Urinary bladder (tissue), 4 donors: ENCODE data around the gene ZDHHC15. TPM values are rescaled to one million over a fixed set of nuclear protein-coding genes. Genes with fewer than 3 reads are reported as not detected.
"Not testable (repeated sequence)": the region's sequence is repeated elsewhere in the genome, so short reads cannot be mapped to it uniquely, and the experiment has no call there.

Experiments used
- DNase-seq: peaks from one replicate; pipeline ENCODE4 v3.0.0-alpha.2; 2015; ENCODE audit errors: extremely low spot score
- H3K27ac ChIP-seq: one replicate; pipeline ENCODE4 v1.5.1; 2013; ENCODE audit warnings: low read depth, mild to moderate bottlenecking, moderate library complexity
- H3K36me3 ChIP-seq: one replicate; pipeline ENCODE4 v1.6.1; 2013; ENCODE audit warnings: mild to moderate bottlenecking, moderate library complexity; ENCODE audit not compliant: insufficient read depth
- H3K4me1 ChIP-seq: one replicate; pipeline ENCODE4 v1.6.1; 2013; ENCODE audit warnings: mild to moderate bottlenecking, moderate library complexity; ENCODE audit not compliant: insufficient read depth
- H3K4me3 ChIP-seq: one replicate; pipeline ENCODE4 v1.5.1; 2013; ENCODE audit warnings: low read depth, low read length
- WGBS: extraction: QIAGEN DNeasy Blood & Tissue Kit; methylation state at CpG from one replicate; pipeline ENCODE4 v1.1.7; 2013; 5-methylcytosine and 5-hydroxymethylcytosine counted together
- polyA plus RNA-seq: library from polyadenylated mRNA; stranded (reverse); fragments of 200-250 nt; gene quantifications from one replicate; pipeline ENCODE4 v1.2.3, GENCODE V29; 2013
- total RNA-seq: library from RNA; depleted of rRNA; stranded (reverse); fragments of >200 nt; gene quantifications from one replicate; pipeline ENCODE4 v1.2.3, GENCODE V29; 2014
- donor health status: healthy with polysubstance abuse.
- donor health status: healthy.

Gene ZDHHC15
- total and polyA plus RNA-seq, 2 donors, result 1.7 to 8.0 TPM

- H3K27ac ChIP-seq, result no peak overlapping the region
- no peak for DNase-seq
- no peaks in the 10 kb centered on the region for H3K36me3 ChIP-seq
- H3K4me1 ChIP-seq, result no peaks in the 10 kb centered on the region
- no peak overlapping the region for H3K4me3 ChIP-seq
Observed at GRCh38 chrX:75361788-75362187, 161.0 kb downstream of the ZDHHC15 start.

GRCh38 chrX:75348601-75349000, 174.2 kb downstream of the ZDHHC15 start:
- not testable (repeated sequence) for H3K4me3 ChIP-seq, H3K4me1 ChIP-seq, DNase-seq, H3K27ac ChIP-seq, H3K36me3 ChIP-seq

GRCh38 chrX:75337525-75337924, 185.3 kb downstream of the ZDHHC15 start:
- Histone ChIP-seq H3K4me1 (no peaks in the 10 kb centered on the region), H3K4me3 (no peak overlapping the region), H3K27ac (no peak overlapping the region), H3K36me3 (no peaks in the 10 kb centered on the region)
- DNase-seq, result no peak
- WGBS, result 45% methylated on average over 2 of the region's 2 CpGs

GRCh38 chrX:75335127-75335458, 187.7 kb downstream of the ZDHHC15 start:
- 98% methylated on average over 19 of the region's 19 CpGs for whole genome bisulfite sequencing
- Histone ChIP-seq H3K36me3 (no peaks in the 10 kb centered on the region), H3K4me3 (no peak overlapping the region), H3K4me1 (no peaks in the 10 kb centered on the region), H3K27ac (no peak overlapping the region)
- no peak for DNase-seq

- H3K4me3 ChIP-seq, H3K27ac ChIP-seq, H3K36me3 ChIP-seq, DNase-seq, H3K4me1 ChIP-seq: not testable (repeated sequence)
- WGBS, result 98% methylated on average over 38 of the region's 41 CpGs
Observed at GRCh38 chrX:75334407-75335126, 188.3 kb downstream of the ZDHHC15 start.

- no peaks in the 10 kb centered on the region for H3K4me1 ChIP-seq
- DNase-seq, result no peak
- 98% methylated on average over 16 of the region's 16 CpGs for WGBS
- H3K36me3 ChIP-seq, result no peaks in the 10 kb centered on the region
- H3K4me3 ChIP-seq, result no peak overlapping the region
- H3K27ac ChIP-seq, result no peak overlapping the region
Observed at GRCh38 chrX:75327607-75328006, 195.2 kb downstream of the ZDHHC15 start.

Other genes starting within 250 kb of the ZDHHC15 start
- gene UPRT, start 249.0 kb downstream of the ZDHHC15 start, total RNA-seq, result 21.5 TPM
- gene UPRT, start 249.0 kb downstream of the ZDHHC15 start, polyA plus RNA-seq, result 9.7 TPM